Liver (tissue), 9 donors: Measurements from ENCODE around the gene COL4A1. TPM values are rescaled to one million over a fixed set of nuclear protein-coding genes. Genes with fewer than 3 reads are reported as not detected.

Source experiments
- DNase-seq: peaks from one replicate; pipeline ENCODE4 v3.0.0-alpha.2; 2017; ENCODE audit warnings: low spot score
- H3K27ac ChIP-seq, 2 donors: one replicate each; pipeline ENCODE4 v1.7.0; 2013; ENCODE audit warnings: inconsistent platforms in 2 of 2, low read length in 2 of 2, control low read depth in 1 of 2, low read depth in 1 of 2, mild to moderate bottlenecking in 1 of 2
- H3K27me3 ChIP-seq, 4 donors: one replicate each; pipeline versions ENCODE4 v1.6.1 to v1.7.0; 2013; ENCODE audit warnings: low read length in 3 of 4, inconsistent platforms in 1 of 4, mild to moderate bottlenecking in 1 of 4, moderate library complexity in 1 of 4; ENCODE audit not compliant: control insufficient read depth in 4 of 4, insufficient read depth in 4 of 4
- H3K36me3 ChIP-seq, 4 donors: one replicate each; pipeline versions ENCODE4 v1.6.1 to v1.7.0; 2013; ENCODE audit warnings: low read length in 3 of 4, mild to moderate bottlenecking in 3 of 4, low read depth in 1 of 4, moderate library complexity in 1 of 4; ENCODE audit not compliant: control insufficient read depth in 4 of 4, insufficient read depth in 3 of 4
- H3K4me1 ChIP-seq, 4 donors: one replicate each; pipeline versions ENCODE4 v1.6.1 to v1.7.0; 2013; ENCODE audit warnings: low read length in 3 of 4, mild to moderate bottlenecking in 3 of 4, moderate library complexity in 1 of 4; ENCODE audit not compliant: control insufficient read depth in 4 of 4, insufficient read depth in 4 of 4
- H3K4me3 ChIP-seq, 3 donors: one replicate each; pipeline versions ENCODE4 v1.6.1 to v1.7.0; 2013; ENCODE audit warnings: low read length in 3 of 3, control low read depth in 1 of 3, low read depth in 1 of 3, mild to moderate bottlenecking in 1 of 3
- H3K9ac ChIP-seq, 2 donors: one replicate each; pipeline ENCODE4 v1.7.0; 2013; ENCODE audit warnings: low read length in 2 of 2, mild to moderate bottlenecking in 2 of 2, moderate library complexity in 2 of 2, control low read depth in 1 of 2, low read depth in 1 of 2
- H3K9me3 ChIP-seq, 4 donors: one replicate each; pipeline versions ENCODE4 v1.6.1 to v1.7.0; 2013; ENCODE audit warnings: low read length in 3 of 4; ENCODE audit not compliant: control insufficient read depth in 4 of 4
- ATF3 ChIP-seq: IDR thresholded peaks from 2 replicates; pipeline ENCODE4 v1.6.1; 2016; ENCODE audit warnings: antibody characterized with exemption
- CTCF ChIP-seq: fragments of 150-350 bp; IDR thresholded peaks from 2 replicates; pipeline ENCODE4 v1.5.1; 2017; ENCODE audit warnings: improper control_type of control experiment, low read depth, low read length; ENCODE audit not compliant: missing input control
- EGR1 ChIP-seq, 2 donors: IDR thresholded peaks; 2 replicates each; pipeline ENCODE4 v1.6.1; 2016 to 2018; ENCODE audit warnings: antibody characterized with exemption in 2 of 2, low read depth in 2 of 2
- FOXA1 ChIP-seq: IDR thresholded peaks from 2 replicates; pipeline ENCODE4 v1.6.1; 2016; ENCODE audit warnings: antibody characterized with exemption
- FOXA2 ChIP-seq: IDR thresholded peaks from 2 replicates; pipeline ENCODE4 v1.6.1; 2016; ENCODE audit warnings: antibody characterized with exemption
- GABPA ChIP-seq, 2 donors: IDR thresholded peaks in 1 of 2; conservative IDR thresholded peaks in 1 of 2; 2 replicates each; pipeline ENCODE4 v1.6.1; 2016; ENCODE audit warnings: antibody characterized with exemption in 2 of 2, mild to moderate bottlenecking in 1 of 2, moderate library complexity in 1 of 2
- HNF4A ChIP-seq, 2 donors: conservative IDR thresholded peaks; 2 replicates each; pipeline ENCODE4 v1.6.1; 2016; ENCODE audit warnings: antibody characterized with exemption in 2 of 2, mild to moderate bottlenecking in 2 of 2
- HNF4G ChIP-seq: IDR thresholded peaks from 2 replicates; pipeline ENCODE4 v1.6.1; 2016; ENCODE audit warnings: antibody characterized with exemption
- JUND ChIP-seq, 2 donors: IDR thresholded peaks; 2 replicates each; pipeline ENCODE4 v1.6.1; 2016; ENCODE audit warnings: antibody characterized with exemption in 2 of 2
- MAX ChIP-seq: IDR thresholded peaks from 2 replicates; pipeline ENCODE4 v1.6.1; 2016; ENCODE audit warnings: antibody characterized with exemption
- NR2F2 ChIP-seq: IDR thresholded peaks from 2 replicates; pipeline ENCODE4 v1.6.1; 2016; ENCODE audit warnings: antibody characterized with exemption
- RAD21 ChIP-seq, 2 donors: IDR thresholded peaks; 2 replicates each; pipeline ENCODE4 v1.6.1; 2016; ENCODE audit warnings: antibody characterized with exemption in 2 of 2, mild to moderate bottlenecking in 2 of 2
- REST ChIP-seq: IDR thresholded peaks from 2 replicates; pipeline ENCODE4 v1.6.1; 2016; ENCODE audit warnings: antibody characterized with exemption, mild to moderate bottlenecking
- RXRA ChIP-seq, 2 donors: IDR thresholded peaks; 2 replicates each; pipeline ENCODE4 v1.6.1; 2017 to 2018; ENCODE audit warnings: antibody characterized with exemption in 2 of 2, mild to moderate bottlenecking in 1 of 2
- SP1 ChIP-seq: IDR thresholded peaks from 2 replicates; pipeline ENCODE4 v1.6.1; 2018; ENCODE audit warnings: antibody characterized with exemption, mild to moderate bottlenecking
- TAF1 ChIP-seq: conservative IDR thresholded peaks from 2 replicates; pipeline ENCODE4 v1.6.1; 2016; ENCODE audit warnings: antibody characterized with exemption, mild to moderate bottlenecking
- YY1 ChIP-seq: IDR thresholded peaks from 2 replicates; pipeline ENCODE4 v1.6.1; 2016; ENCODE audit warnings: antibody characterized with exemption, mild to moderate bottlenecking
- ZBTB33 ChIP-seq: IDR thresholded peaks from 2 replicates; pipeline ENCODE4 v1.6.1; 2016; ENCODE audit warnings: antibody characterized with exemption
- WGBS: extraction: QIAGEN DNeasy Blood & Tissue Kit; methylation state at CpG from one replicate; pipeline ENCODE4 v1.1.7; 2013; 5-methylcytosine and 5-hydroxymethylcytosine counted together
- polyA plus RNA-seq, 2 donors: library from polyadenylated mRNA; stranded (reverse) in 1 of 2; unstranded in 1 of 2; fragments of 200-250 nt in 1 of 2; fragments of >200 nt in 1 of 2; fragmentation: Nextera tagmentation in 1 of 2; extraction: Ambion mirVana in 1 of 2; gene quantifications; one replicate each; pipeline versions ENCODE4 v1.2.1 to v1.2.3, GENCODE V29; 2013 to 2015
- total RNA-seq, 2 donors: library from RNA; depleted of rRNA; stranded (reverse); fragments of >200 nt; gene quantifications; one replicate each; pipeline ENCODE4 v1.2.3, GENCODE V29; 2014
- donor health status: healthy.
- donor health status: healthy.
- donor health status: healthy.
- donor health status: healthy.
- donor health status: healthy.

COL4A1 gene
- total and polyA plus RNA-seq, 4 donors = 5.0 to 68.5 (median 37.9) TPM

GRCh38 chr13:110170882-110171281, 136.1 kb downstream of the COL4A1 start:
- no peak overlapping the region for H3K9ac ChIP-seq
- H3K9me3 ChIP-seq = peaks cover 1 to 6% (median 4%) of the 10 kb centered on the region in 4 donors
- DNase-seq = no peak
- no peaks in the 10 kb centered on the region for H3K4me1 ChIP-seq
- WGBS = 74% methylated on average over 9 of the region's 9 CpGs
- H3K27me3 ChIP-seq = no peaks in the 10 kb centered on the region
- no peak overlapping the region for H3K4me3 ChIP-seq
- H3K27ac ChIP-seq = no peak overlapping the region
- no peak for TF ChIP-seq FOXA2
- no peak for TF ChIP-seq NR2F2
- no peak for TF ChIP-seq SP1
- TF ChIP-seq ZBTB33 = no peak
- TF ChIP-seq FOXA1 = no peak
- TF ChIP-seq RXRA (IDR thresholded peaks at IDR 0.05) = no peak
- no peak for TF ChIP-seq REST
- TF ChIP-seq CTCF = no peak
- no peak for TF ChIP-seq ATF3
- no peak for TF ChIP-seq JUND (IDR thresholded peaks at IDR 0.05)
- no peak for TF ChIP-seq MAX
- no peak for TF ChIP-seq RAD21 (IDR thresholded peaks at IDR 0.05)
- TF ChIP-seq GABPA (IDR thresholded peaks at IDR 0.05 in 1 of 2, conservative IDR thresholded peaks at IDR 0.05 in 1 of 2) = no peak
- no peak for TF ChIP-seq YY1
- TF ChIP-seq HNF4G = no peak
- no peak for TF ChIP-seq EGR1 (IDR thresholded peaks at IDR 0.05; ENCODE audit: low read depth in 2 of 2)
- TF ChIP-seq HNF4A (conservative IDR thresholded peaks at IDR 0.05) = no peak
- no peak for TF ChIP-seq TAF1
- peaks cover 0 to 11% (median 2%) of the 10 kb centered on the region in 4 donors for H3K36me3 ChIP-seq
